ENCODE data around the gene ALDH9A1. TPM values are rescaled to one million over a fixed set of nuclear protein-coding genes. Genes with fewer than 3 reads are reported as not detected.

ALDH9A1 gene
- total and polyA plus RNA-seq, 10 of the 15 experiments (the other 5 are each of a cell fraction or from before 2014, with no cell fraction given), result 25.7 to 106 (median 36.3) TPM

GRCh38 chr1:165686121-165686970 is 12.0 kb downstream of the ALDH9A1 start (continued):
- no peak for TF ChIP-seq ZNF687 (IDR thresholded peaks at IDR 0.05)
- no peak for TF ChIP-seq RFX5 (IDR thresholded peaks at IDR 0.05; ENCODE audit: low read depth, low read length)
- TF ChIP-seq MXI1 (IDR thresholded peaks at IDR 0.05; ENCODE audit: low read depth, low read length), result no peak
- no peak for TF ChIP-seq RB1 (IDR thresholded peaks at IDR 0.05; ENCODE audit: borderline replicate concordance)
- TF ChIP-seq ZBTB11 (CRISPR knock-in tag; IDR thresholded peaks at IDR 0.05), result no peak
- TF ChIP-seq, protein P1, sequence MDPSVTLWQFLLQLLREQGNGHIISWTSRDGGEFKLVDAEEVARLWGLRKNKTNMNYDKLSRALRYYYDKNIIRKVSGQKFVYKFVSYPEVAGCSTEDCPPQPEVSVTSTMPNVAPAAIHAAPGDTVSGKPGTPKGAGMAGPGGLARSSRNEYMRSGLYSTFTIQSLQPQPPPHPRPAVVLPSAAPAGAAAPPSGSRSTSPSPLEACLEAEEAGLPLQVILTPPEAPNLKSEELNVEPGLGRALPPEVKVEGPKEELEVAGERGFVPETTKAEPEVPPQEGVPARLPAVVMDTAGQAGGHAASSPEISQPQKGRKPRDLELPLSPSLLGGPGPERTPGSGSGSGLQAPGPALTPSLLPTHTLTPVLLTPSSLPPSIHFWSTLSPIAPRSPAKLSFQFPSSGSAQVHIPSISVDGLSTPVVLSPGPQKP (IDR thresholded peaks at IDR 0.05; ENCODE audit: low read depth, low read length), result no peak
- TF ChIP-seq ZNF622 (IDR thresholded peaks at IDR 0.05), result no peak

All from GM12878 (cell line).